ENCODE results near the gene KCNAB3.

Gene KCNAB3

GRCh38 chr17:7881276-7882054, 48.2 kb downstream of the KCNAB3 start:
- DNase-seq (ENCODE audit: low spot score) (no peak), FAIRE-seq (no peak)

GRCh38 chr17:7880076-7880868, 49.4 kb downstream of the KCNAB3 start:
- FAIRE-seq = no peak

GRCh38 chr17:7878234-7878633, 51.4 kb downstream of the KCNAB3 start:
- DNase-seq (ENCODE audit: low spot score) (no peak), FAIRE-seq (no peak)

More at GRCh38 chr17:7880076-7880868, 49.4 kb downstream of the KCNAB3 start:
- no peak for DNase-seq (ENCODE audit: low spot score)

GRCh38 chr17:7875804-7876370, 53.8 kb downstream of the KCNAB3 start:
- FAIRE-seq = no peak

GRCh38 chr17:7873051-7873450, 56.6 kb downstream of the KCNAB3 start:
- DNase-seq (ENCODE audit: low spot score) (no peak), FAIRE-seq (no peak)

More at GRCh38 chr17:7875804-7876370, 53.8 kb downstream of the KCNAB3 start:
- no peak for DNase-seq (ENCODE audit: low spot score)
